Adrenal gland (tissue), 5 donors: Measurements from ENCODE around the gene OGFOD2.

Experiments
- POLR2A ChIP-seq, 2 donors: fragments of 450-650 bp; IDR thresholded peaks; one replicate each; pipeline ENCODE4 v1.6.1; 2017; ENCODE audit warnings: antibody characterized with exemption in 2 of 2, mild to moderate bottlenecking in 2 of 2, moderate library complexity in 1 of 2
- TF ChIP-seq, protein P1 (sequence below), 6 experiments: fragments of 450-650 bp in 4 of 6; fragments of 200-600 bp in 2 of 6; sonication (generic) in 1 of 6; IDR thresholded peaks; 1 replicate in 5 of 6; 2 replicates in 1 of 6; pipeline versions ENCODE4 v1.5.1 to v1.8.0; 2016 to 2021; ENCODE audit warnings: antibody characterized with exemption in 6 of 6, mild to moderate bottlenecking in 2 of 6, moderate library complexity in 1 of 6
- donor health status: DM: no; HTN: no; CAD: no.

DNA sequence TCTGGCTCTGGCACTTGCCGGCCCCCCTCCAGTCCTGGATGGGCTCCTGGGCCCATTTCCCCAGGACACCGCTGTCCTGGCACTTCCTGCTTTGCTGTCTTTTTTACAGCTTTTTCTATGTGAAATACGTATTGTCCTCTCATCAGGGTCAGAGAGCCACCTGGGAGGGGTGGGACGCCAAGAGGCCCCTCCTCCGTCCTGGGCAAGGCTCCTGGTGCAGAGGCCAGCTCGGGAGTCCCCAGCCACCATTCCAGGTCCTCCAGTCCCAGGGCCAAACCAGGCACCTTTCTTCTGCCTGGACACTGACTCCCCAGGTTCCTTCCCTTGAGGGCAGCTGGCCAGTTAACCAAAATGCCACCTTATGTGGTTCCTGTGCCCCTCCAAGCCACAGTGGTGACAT lies 28.2 kb downstream of the OGFOD2 start:
- TF ChIP-seq, protein P1, sequence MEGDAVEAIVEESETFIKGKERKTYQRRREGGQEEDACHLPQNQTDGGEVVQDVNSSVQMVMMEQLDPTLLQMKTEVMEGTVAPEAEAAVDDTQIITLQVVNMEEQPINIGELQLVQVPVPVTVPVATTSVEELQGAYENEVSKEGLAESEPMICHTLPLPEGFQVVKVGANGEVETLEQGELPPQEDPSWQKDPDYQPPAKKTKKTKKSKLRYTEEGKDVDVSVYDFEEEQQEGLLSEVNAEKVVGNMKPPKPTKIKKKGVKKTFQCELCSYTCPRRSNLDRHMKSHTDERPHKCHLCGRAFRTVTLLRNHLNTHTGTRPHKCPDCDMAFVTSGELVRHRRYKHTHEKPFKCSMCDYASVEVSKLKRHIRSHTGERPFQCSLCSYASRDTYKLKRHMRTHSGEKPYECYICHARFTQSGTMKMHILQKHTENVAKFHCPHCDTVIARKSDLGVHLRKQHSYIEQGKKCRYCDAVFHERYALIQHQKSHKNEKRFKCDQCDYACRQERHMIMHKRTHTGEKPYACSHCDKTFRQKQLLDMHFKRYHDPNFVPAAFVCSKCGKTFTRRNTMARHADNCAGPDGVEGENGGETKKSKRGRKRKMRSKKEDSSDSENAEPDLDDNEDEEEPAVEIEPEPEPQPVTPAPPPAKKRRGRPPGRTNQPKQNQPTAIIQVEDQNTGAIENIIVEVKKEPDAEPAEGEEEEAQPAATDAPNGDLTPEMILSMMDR (IDR thresholded peaks at IDR 0.05) = no peak
- no peak for TF ChIP-seq POLR2A (IDR thresholded peaks at IDR 0.05)
